H1 (cell line): ENCODE measurements around the gene RELB. TPM values are rescaled to one million over a fixed set of nuclear protein-coding genes. Genes with fewer than 3 reads are reported as not detected.

Source experiments
- CTCF ChIA-PET: fragments of 300-600 bp; sonication (Branson Sonifier 250); formaldehyde crosslinking; loops from one replicate; lab custom pipeline; 2021; ENCODE audit not compliant: partially characterized antibody; lab: Charles Lee
- POLR2A ChIA-PET: fragments of 300-600 bp; sonication (Branson Sonifier 250); formaldehyde crosslinking; loops from one replicate; lab custom pipeline; 2021; ENCODE audit warnings: inconsistent platforms; ENCODE audit not compliant: partially characterized antibody; lab: Charles Lee
- DNase-seq, 2 experiments: peaks; one replicate each; pipeline versions ENCODE4 v3.0.0 to v3.0.0-alpha.2; 2010 to 2022; ENCODE audit warnings: low spot score in 2 of 2, low read depth in 1 of 2, mixed read lengths in 1 of 2
- FAIRE-seq: peaks from 2 replicates; lab custom pipeline; 2011; peaks lifted over from hg19 to GRCh38; lab: Jason Lieb, UNC
- H2AFZ ChIP-seq: 2 replicates; pipeline ENCODE4 v1.8.1; 2012; ENCODE audit warnings: low read length, inconsistent platforms
- H2AK5ac ChIP-seq: 2 replicates; pipeline ENCODE4 v1.6.1; 2013; ENCODE audit warnings: low read depth, low read length
- H2BK120ac ChIP-seq: replicated peaks from 2 replicates; pipeline ENCODE3; 2013; ENCODE audit warnings: low read depth, low read length, inconsistent platforms
- H2BK12ac ChIP-seq: 2 replicates; pipeline ENCODE4 v1.6.1; 2013; ENCODE audit warnings: low read depth, low read length
- H2BK15ac ChIP-seq: 2 replicates; pipeline ENCODE4 v1.6.1; 2013; ENCODE audit warnings: low read length
- H2BK20ac ChIP-seq: 2 replicates; pipeline ENCODE4 v1.6.1; 2013; ENCODE audit warnings: low read length
- H2BK5ac ChIP-seq: 2 replicates; pipeline ENCODE4 v1.6.1; 2013; ENCODE audit warnings: low read depth, low read length
- H3K14ac ChIP-seq: 2 replicates; pipeline ENCODE4 v1.6.1; 2013; ENCODE audit warnings: inconsistent platforms; ENCODE audit not compliant: insufficient read length
- H3K18ac ChIP-seq: 2 replicates; pipeline ENCODE4 v1.6.1; 2013; ENCODE audit warnings: low read length; ENCODE audit errors: extremely low read depth
- H3K23ac ChIP-seq: 2 replicates; pipeline ENCODE4 v1.6.1; 2013; ENCODE audit warnings: inconsistent platforms; ENCODE audit not compliant: insufficient read length
- H3K23me2 ChIP-seq: 2 replicates; pipeline ENCODE4 v1.6.1; 2013; ENCODE audit warnings: low read depth, low read length
- H3K27ac ChIP-seq: 2 replicates; pipeline ENCODE4 v1.6.1; 2011; ENCODE audit warnings: low read depth, low read length, inconsistent platforms
- H3K27me3 ChIP-seq, 4 experiments: replicated peaks in 1 of 4; 1 replicate in 1 of 4; 2 replicates in 3 of 4; pipeline versions ENCODE4 v1.6.1 to v1.8.1; 2011 to 2013; ENCODE audit warnings: low read length in 3 of 4, mild to moderate bottlenecking in 3 of 4, inconsistent platforms in 2 of 4, mixed read lengths in 2 of 4, moderate library complexity in 1 of 4; ENCODE audit not compliant: control insufficient read depth in 3 of 4, insufficient read depth in 3 of 4; ENCODE audit errors: extremely low read depth in 1 of 4
- H3K36me3 ChIP-seq, 4 experiments: 2 replicates each; pipeline versions ENCODE4 v1.6.1 to v1.8.1; 2011 to 2013; ENCODE audit warnings: mild to moderate bottlenecking in 4 of 4, low read length in 3 of 4, moderate library complexity in 2 of 4, control low read depth in 1 of 4, inconsistent platforms in 1 of 4; ENCODE audit not compliant: insufficient read depth in 4 of 4, control insufficient read depth in 2 of 4
- H3K4ac ChIP-seq: replicated peaks from 2 replicates; pipeline ENCODE3; 2013; ENCODE audit warnings: low read length, low read depth, mixed read lengths, inconsistent platforms; ENCODE audit not compliant: insufficient read length
- H3K4me1 ChIP-seq, 4 experiments: replicated peaks in 1 of 4; 1 replicate in 1 of 4; 2 replicates in 3 of 4; pipeline versions ENCODE4 v1.6.1 to v1.8.1; 2011 to 2013; ENCODE audit warnings: low read length in 3 of 4, inconsistent platforms in 2 of 4, mixed read lengths in 1 of 4; ENCODE audit not compliant: insufficient read depth in 4 of 4, control insufficient read depth in 3 of 4
- H3K4me2 ChIP-seq, 2 experiments: 2 replicates each; pipeline versions ENCODE4 v1.6.1 to v1.8.1; 2011 to 2013; ENCODE audit warnings: low read depth in 2 of 2, low read length in 2 of 2, control low read depth in 1 of 2, inconsistent platforms in 1 of 2, mild to moderate bottlenecking in 1 of 2; ENCODE audit not compliant: insufficient read depth in 1 of 2
- H3K4me3 ChIP-seq, 4 experiments: fragments of 200-600, 300-600 bp in 1 of 4; sonication (generic), shearing (Covaris generic), sonication (Bioruptor Twin) in 1 of 4; 2 replicates each; pipeline versions ENCODE4 v1.5.1 to v1.8.1; 2011 to 2016; ENCODE audit warnings: low read length in 4 of 4, low read depth in 3 of 4, control low read depth in 2 of 4, inconsistent platforms in 2 of 4, mild to moderate bottlenecking in 2 of 4, mixed read lengths in 1 of 4, moderate library complexity in 1 of 4; ENCODE audit not compliant: insufficient read depth in 2 of 4; ENCODE audit errors: extremely low read depth in 1 of 4
- H3K56ac ChIP-seq: replicated peaks from 2 replicates; pipeline ENCODE3; 2013; ENCODE audit warnings: low read depth, mild to moderate bottlenecking, mixed read lengths, low read length, inconsistent platforms; ENCODE audit not compliant: insufficient read length
- H3K79me1 ChIP-seq: 2 replicates; pipeline ENCODE4 v1.6.1; 2013; ENCODE audit warnings: low read depth, low read length, control low read depth
- H3K79me2 ChIP-seq, 2 experiments: 2 replicates each; pipeline versions ENCODE4 v1.6.1 to v1.8.1; 2012 to 2013; ENCODE audit warnings: low read length in 2 of 2, mild to moderate bottlenecking in 2 of 2, inconsistent platforms in 1 of 2; ENCODE audit not compliant: insufficient read depth in 2 of 2, control insufficient read depth in 1 of 2
- H3K9ac ChIP-seq, 4 experiments: replicated peaks in 1 of 4; 1 replicate in 1 of 4; 2 replicates in 3 of 4; pipeline versions ENCODE4 v1.6.1 to v1.8.1; 2011 to 2013; ENCODE audit warnings: low read depth in 3 of 4, low read length in 3 of 4, control low read depth in 2 of 4, mild to moderate bottlenecking in 2 of 4, moderate library complexity in 2 of 4, inconsistent platforms in 1 of 4; ENCODE audit errors: extremely low read depth in 1 of 4
- H3K9me3 ChIP-seq, 2 experiments: 2 replicates each; pipeline versions ENCODE4 v1.6.1 to v1.8.1; 2012 to 2013; ENCODE audit warnings: mild to moderate bottlenecking in 2 of 2, moderate library complexity in 2 of 2, control low read depth in 1 of 2, inconsistent platforms in 1 of 2, low read depth in 1 of 2, low read length in 1 of 2, mixed read lengths in 1 of 2; ENCODE audit not compliant: insufficient read depth in 2 of 2
- H4K20me1 ChIP-seq, 2 experiments: replicated peaks in 1 of 2; 2 replicates each; pipeline versions ENCODE3 to v1.8.1; 2011 to 2013; ENCODE audit warnings: inconsistent platforms in 2 of 2, low read length in 2 of 2, mild to moderate bottlenecking in 1 of 2; ENCODE audit not compliant: insufficient read depth in 2 of 2, control insufficient read depth in 1 of 2
- H4K5ac ChIP-seq: 2 replicates; pipeline ENCODE4 v1.6.1; 2013; ENCODE audit warnings: low read length, low read depth, mixed read lengths, inconsistent platforms; ENCODE audit not compliant: insufficient read length
- H4K8ac ChIP-seq: 2 replicates; pipeline ENCODE4 v1.8.0; 2013; ENCODE audit warnings: mild to moderate bottlenecking, moderate library complexity, low read length, inconsistent platforms; ENCODE audit not compliant: insufficient read depth; ENCODE audit errors: extremely low read depth
- H4K91ac ChIP-seq: replicated peaks from 2 replicates; pipeline ENCODE3; 2013; ENCODE audit warnings: low read length, mixed read lengths, inconsistent platforms; ENCODE audit not compliant: insufficient read length
- SIN3A ChIP-seq, 2 experiments: IDR thresholded peaks in 1 of 2; conservative IDR thresholded peaks in 1 of 2; 2 replicates each; pipeline ENCODE4 v1.6.1; 2011 to 2012; ENCODE audit warnings: low read length in 2 of 2, improper control_type of control experiment in 1 of 2, low read depth in 1 of 2, mild to moderate bottlenecking in 1 of 2
- TAF1 ChIP-seq: IDR thresholded peaks from 2 replicates; pipeline ENCODE4 v1.6.1; 2011; ENCODE audit warnings: mild to moderate bottlenecking, low read depth, low read length
- WGBS, 2 experiments: shearing (Covaris generic) in 1 of 2; methylation state at CpG; one replicate each; pipeline versions ENCODE4 v1.1.6 to v1.1.7; 2013 to 2015; ENCODE audit warnings: low lambda C conversion rate in 2 of 2, mixed read lengths in 2 of 2, inconsistent platforms in 1 of 2, low coverage in 1 of 2, missing lambda C conversion rate in 1 of 2; ENCODE audit not compliant: insufficient replicate concordance in 2 of 2, insufficient coverage in 1 of 2, insufficient read length in 1 of 2; ENCODE audit errors: extremely low coverage in 1 of 2, missing lambda C conversion rate in 1 of 2; 5-methylcytosine and 5-hydroxymethylcytosine counted together
- polyA plus RNA-seq, 7 experiments: library from polyadenylated mRNA; depleted of rRNA in 3 of 7; stranded (reverse) in 5 of 7; unstranded in 2 of 7; fragments of >200 nt in 5 of 7; fragments of 200-250 nt in 2 of 7; gene quantifications; 1 replicate in 5 of 7; 2 replicates in 1 of 7; 4 replicates in 1 of 7; pipeline versions ENCODE4 v1.2.1 to v1.2.3, GENCODE V29; 2011 to 2013; ENCODE audit warnings: missing spikeins in 2 of 7, mixed read lengths in 2 of 7
- total RNA-seq: library from RNA; stranded (reverse); fragmentation: NEBNext Ultra II Directional; extraction: Animal tissue kit (Norgen Biotek cat#: 25700); gene quantifications from 2 replicates; pipeline ENCODE4 v1.2.1, GENCODE V29; 2021

RELB gene
- total and polyA plus RNA-seq, 2 of the 8 experiments (the other 6 are each of a cell fraction or from before 2014, with no cell fraction given): 10.0 to 13.1 TPM

GRCh38 chr19:45086480-45086879 lies 85.2 kb downstream of the RELB start:
- no peak overlapping the region for H4K5ac ChIP-seq

More at GRCh38 chr19:45086480-45086879, 85.2 kb downstream of the RELB start:
- Histone ChIP-seq H2BK5ac (no peak overlapping the region), H3K79me2 (peaks cover 5 to 39% of the 10 kb centered on the region in 2 experiments), H3K36me3 (peaks cover 6 to 36% (median 8%) of the 10 kb centered on the region in 4 experiments; a peak in 5 of 8 replicates), H3K9me3 (no peaks in the 10 kb centered on the region), H3K4me2 (no peak overlapping the region), H3K23me2 (peaks cover 6% of the 10 kb centered on the region), H3K9ac (no peak overlapping the region), H2AFZ (no peak overlapping the region), H3K18ac (no peak overlapping the region), H4K8ac (no peak overlapping the region), H4K91ac (no peak overlapping the region), H3K4ac (no peak overlapping the region), H3K56ac (no peak overlapping the region), H3K23ac (no peak overlapping the region), H2BK120ac (no peak overlapping the region), H3K79me1 (peaks cover 12% of the 10 kb centered on the region), H2BK15ac (no peak overlapping the region), H3K14ac (no peak overlapping the region), H2BK12ac (no peak overlapping the region), H2BK20ac (no peak overlapping the region), H2AK5ac (no peak overlapping the region), H4K20me1 (peaks cover 2 to 5% of the 10 kb centered on the region in 2 experiments), H3K27ac (no peak overlapping the region), H3K4me1 (peaks cover 2 to 15% (median 7%) of the 10 kb centered on the region in 4 experiments; a peak in 6 of 7 replicates), H3K4me3 (no peak overlapping the region), H3K27me3 (no peaks in the 10 kb centered on the region)
- POLR2A ChIA-PET: interaction anchor here (1.0 to 1.7 kb wide), 7 partner anchors 8 to 50 kb away, joined by 3 to 5 read pairs (median 3); partner anchors contain the start of genes GEMIN7 and ZNF296
- 95% methylated on average over 4 of the region's 4 CpGs; no CpG with 5 or more reads in 1 of the 2 experiments for WGBS, 2 experiments
- CTCF ChIA-PET: interaction anchor here (2.7 kb wide), 1 partner anchor 39 kb away, joined by 13 read pairs; no protein-coding TSS in a partner anchor
- no peak for FAIRE-seq
- TF ChIP-seq SIN3A (conservative IDR thresholded peaks at IDR 0.05 in 1 of 2, IDR thresholded peaks at IDR 0.05 in 1 of 2; ENCODE audit: low read depth in 1 of 2, low read length in 2 of 2) (no peak), TAF1 (no peak)
- DNase-seq: no peak
